Uterus (tissue), 2 donors: ENCODE results near the gene CENPU.

Experiments used
- CTCF ChIP-seq, 4 experiments: fragments of 200-600 bp in 2 of 4; fragments of 450-650 bp in 2 of 4; sonication (generic) in 2 of 4; IDR thresholded peaks; one replicate each; pipeline ENCODE4 v1.5.1; 2016 to 2019; ENCODE audit warnings: antibody characterized with exemption in 4 of 4, mild to moderate bottlenecking in 2 of 4, moderate library complexity in 1 of 4
- POLR2A ChIP-seq, 2 donors: fragments of 450-650 bp; IDR thresholded peaks; one replicate each; pipeline ENCODE4 v1.6.1; 2016; ENCODE audit warnings: antibody characterized with exemption in 2 of 2, mild to moderate bottlenecking in 1 of 2, moderate library complexity in 1 of 2

GRCh38 chr4:184721254-184721653 lies 12.6 kb downstream of the CENPU start:
- TF ChIP-seq CTCF (IDR thresholded peaks at IDR 0.05) (no peak), POLR2A (IDR thresholded peaks at IDR 0.05) (no peak)
